Measurements from ENCODE around the gene CNTNAP2.

DNA sequence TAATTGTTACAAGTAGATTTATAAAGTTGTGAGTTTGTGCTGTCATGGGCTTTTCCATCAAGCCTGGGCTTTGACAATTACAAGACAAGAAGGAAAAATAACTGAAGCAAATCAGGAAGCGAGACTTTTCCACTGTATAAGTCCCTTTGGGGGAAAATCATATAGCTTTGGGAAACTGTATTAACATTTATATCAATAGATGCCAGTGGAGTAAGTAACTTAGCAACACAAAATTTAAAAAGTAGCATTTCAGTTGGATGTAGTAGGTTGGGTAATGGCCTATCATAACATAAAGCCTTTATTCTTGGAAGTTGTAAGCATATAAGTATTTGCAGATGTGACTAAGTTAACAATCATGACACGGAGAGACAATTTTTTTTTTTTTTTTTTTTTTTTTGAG, 931.1 kb downstream of the CNTNAP2 start:
- TF ChIP-seq, protein P1, sequence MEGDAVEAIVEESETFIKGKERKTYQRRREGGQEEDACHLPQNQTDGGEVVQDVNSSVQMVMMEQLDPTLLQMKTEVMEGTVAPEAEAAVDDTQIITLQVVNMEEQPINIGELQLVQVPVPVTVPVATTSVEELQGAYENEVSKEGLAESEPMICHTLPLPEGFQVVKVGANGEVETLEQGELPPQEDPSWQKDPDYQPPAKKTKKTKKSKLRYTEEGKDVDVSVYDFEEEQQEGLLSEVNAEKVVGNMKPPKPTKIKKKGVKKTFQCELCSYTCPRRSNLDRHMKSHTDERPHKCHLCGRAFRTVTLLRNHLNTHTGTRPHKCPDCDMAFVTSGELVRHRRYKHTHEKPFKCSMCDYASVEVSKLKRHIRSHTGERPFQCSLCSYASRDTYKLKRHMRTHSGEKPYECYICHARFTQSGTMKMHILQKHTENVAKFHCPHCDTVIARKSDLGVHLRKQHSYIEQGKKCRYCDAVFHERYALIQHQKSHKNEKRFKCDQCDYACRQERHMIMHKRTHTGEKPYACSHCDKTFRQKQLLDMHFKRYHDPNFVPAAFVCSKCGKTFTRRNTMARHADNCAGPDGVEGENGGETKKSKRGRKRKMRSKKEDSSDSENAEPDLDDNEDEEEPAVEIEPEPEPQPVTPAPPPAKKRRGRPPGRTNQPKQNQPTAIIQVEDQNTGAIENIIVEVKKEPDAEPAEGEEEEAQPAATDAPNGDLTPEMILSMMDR (IDR thresholded peaks at IDR 0.05; ENCODE audit: insufficient read depth, low read length, poor library complexity, severe bottlenecking) = no peak
- TF ChIP-seq EZH2phosphoT487 (conservative IDR thresholded peaks at IDR 0.05; ENCODE audit: low read length) = no peak
